IPS DF 4.7 (cell line): ENCODE results near the gene NPTXR.
"Not testable (repeated sequence)": the region's sequence is repeated elsewhere in the genome, so short reads cannot be mapped to it uniquely, and the experiment has no call there.

Experiments
- DNase-seq: peaks from one replicate; pipeline ENCODE4 v3.0.0-alpha.2; 2013; ENCODE audit warnings: low spot score; ENCODE audit errors: extremely low read depth

The NPTXR gene

GRCh38 chr22:38868886-38869381 is 25.1 kb upstream of the NPTXR start:
- DNase-seq = peak; percentile 46

GRCh38 chr22:38868286-38868721 is 24.5 kb upstream of the NPTXR start:
- no peak for DNase-seq

GRCh38 chr22:38867471-38868285 is 23.9 kb upstream of the NPTXR start:
- DNase-seq = no peak

DNA sequence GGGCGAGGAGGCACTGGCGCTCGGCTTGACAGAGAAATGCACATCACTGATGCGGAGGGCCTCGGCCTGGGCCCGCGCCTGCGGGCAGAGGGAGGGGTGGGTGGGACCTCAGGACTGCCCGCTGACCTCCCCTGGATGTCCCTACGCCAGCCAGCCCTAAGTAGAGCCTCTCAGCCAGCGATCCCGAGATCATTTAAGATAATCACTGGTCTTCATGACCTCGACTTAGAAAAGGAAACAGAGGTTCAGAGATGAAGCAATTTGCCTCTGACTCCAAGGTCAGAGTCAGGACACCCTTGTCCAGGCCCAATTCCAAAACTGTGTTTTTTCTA is 23.3 kb upstream of the NPTXR start:
- no peak for DNase-seq

- no peak for DNase-seq
Observed at GRCh38 chr22:38866399-38867123, 22.7 kb upstream of the NPTXR start.

DNA sequence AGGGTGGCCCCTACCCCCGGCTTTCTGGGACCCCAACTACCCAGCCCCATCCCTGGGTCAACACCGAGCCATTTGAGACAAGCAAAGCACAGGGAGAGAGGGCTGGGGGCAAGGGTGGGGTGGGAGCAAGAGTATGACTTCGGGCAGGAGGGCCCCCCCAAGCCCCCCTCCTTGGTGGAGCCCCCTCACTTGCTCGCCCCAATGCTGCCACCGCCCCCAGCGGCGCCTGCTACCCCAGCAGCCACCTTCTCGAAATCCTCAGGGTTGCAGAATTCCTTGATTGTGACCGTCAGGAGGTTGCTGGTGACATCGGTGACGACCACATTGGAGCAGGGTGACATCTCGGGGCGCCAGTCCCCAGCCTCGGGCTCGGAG is 22.2 kb upstream of the NPTXR start:
- no peak for DNase-seq

- no peak for DNase-seq
Observed at GRCh38 chr22:38865201-38866023, 21.6 kb upstream of the NPTXR start.

GRCh38 chr22:38864361-38865191 is 20.7 kb upstream of the NPTXR start:
- no peak for DNase-seq

GRCh38 chr22:38863531-38864131 is 19.8 kb upstream of the NPTXR start:
- DNase-seq = no peak

DNA sequence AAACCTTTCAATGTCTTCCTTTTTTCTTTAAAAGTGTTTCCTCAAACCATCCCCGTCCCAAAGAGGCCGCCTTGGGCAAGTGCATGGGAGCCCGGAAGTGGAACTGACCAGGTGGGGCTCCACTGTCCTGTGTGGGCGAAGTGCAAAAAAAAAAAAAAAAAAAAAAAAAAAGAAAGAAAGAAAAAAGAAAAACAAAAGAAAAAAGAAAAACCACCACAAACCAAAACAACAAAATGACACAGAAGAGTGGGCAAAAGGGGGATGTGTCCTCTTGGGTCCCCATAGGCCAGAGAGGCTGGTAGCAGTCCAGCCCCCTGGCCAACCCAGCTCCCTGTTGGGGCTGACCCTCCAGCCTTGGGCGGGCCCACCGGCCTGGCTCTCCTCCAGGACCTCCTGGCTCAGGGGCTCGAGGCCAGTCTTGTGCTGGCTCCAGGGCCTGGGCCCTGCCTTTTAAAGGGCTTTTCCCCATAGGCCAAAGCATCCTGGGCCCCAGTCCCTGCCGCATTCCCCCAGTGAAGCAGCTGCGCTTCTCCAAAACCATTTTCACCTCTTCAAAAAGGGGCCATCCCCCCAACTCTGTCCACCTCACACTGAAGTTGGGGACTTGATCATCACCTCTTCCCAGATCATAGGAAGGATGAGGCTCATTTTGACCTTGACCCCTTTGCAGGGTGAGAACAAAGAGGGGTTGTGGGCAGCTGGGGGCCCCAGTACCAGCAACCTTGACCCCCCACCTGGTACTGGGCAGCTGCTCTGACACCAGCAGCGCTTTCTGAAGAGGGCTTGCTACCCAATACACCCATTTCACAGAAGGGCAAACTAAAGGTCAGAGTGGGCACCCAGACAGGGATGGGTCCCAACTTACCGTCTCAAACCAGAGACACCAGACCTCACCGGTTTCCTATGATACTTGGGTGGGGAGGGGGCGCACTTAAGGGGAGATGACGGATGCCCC is 18.8 kb upstream of the NPTXR start:
- DNase-seq = no peak

GRCh38 chr22:38861927-38862326 is 18.1 kb upstream of the NPTXR start:
- no peak for DNase-seq

- DNase-seq = no peak
Observed at GRCh38 chr22:38861170-38861876, 17.5 kb upstream of the NPTXR start.

- DNase-seq = no peak
Observed at GRCh38 chr22:38860283-38861169, 16.7 kb upstream of the NPTXR start.

GRCh38 chr22:38859581-38860282 is 15.9 kb upstream of the NPTXR start:
- no peak for DNase-seq

GRCh38 chr22:38858492-38858891 is 14.7 kb upstream of the NPTXR start:
- no peak for DNase-seq

DNA sequence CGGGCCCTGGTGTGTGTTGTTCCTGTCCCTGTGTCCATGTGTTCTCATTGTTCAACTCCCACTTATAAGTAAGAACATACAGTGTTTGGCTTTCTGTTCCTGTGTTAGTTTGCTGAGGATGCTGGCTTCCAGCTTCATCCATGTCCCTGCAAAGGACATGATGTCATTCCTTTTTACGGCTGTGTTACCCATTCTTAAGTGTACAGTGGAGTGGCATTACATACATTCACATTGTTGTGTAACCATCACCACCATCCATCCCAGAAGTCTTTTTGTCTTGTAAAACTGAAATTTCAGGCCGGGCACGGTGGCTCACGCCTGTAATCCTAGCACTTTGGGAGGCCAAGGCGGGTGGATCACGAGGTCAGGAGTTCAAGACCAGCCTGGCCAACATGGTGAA is 10.6 kb upstream of the NPTXR start:
- not testable (repeated sequence) for DNase-seq

DNA sequence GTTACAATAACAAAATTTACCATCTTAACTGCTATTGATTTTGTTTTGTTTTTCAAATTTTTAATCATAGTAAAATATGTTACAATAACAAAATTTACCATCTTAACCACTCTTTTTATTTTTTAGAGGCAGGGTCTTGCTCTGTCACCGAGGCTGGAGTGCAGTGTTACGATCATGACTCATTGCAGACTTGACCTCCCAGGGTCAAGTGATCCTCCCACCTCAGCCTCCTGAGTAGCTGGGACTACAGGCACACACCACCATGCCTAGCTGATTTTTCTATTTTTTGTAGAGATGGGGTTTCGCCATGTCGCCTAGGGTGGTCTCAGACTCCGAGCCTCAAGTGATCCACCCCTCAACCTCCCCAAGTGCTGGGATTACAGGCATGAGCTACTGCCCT is 10.1 kb upstream of the NPTXR start:
- not testable (repeated sequence) for DNase-seq
